GM21737 (cell line): Measurements from ENCODE around the gene VAMP5.
"Not testable (repeated sequence)": the region's sequence is repeated elsewhere in the genome, so short reads cannot be mapped to it uniquely, and the experiment has no call there.

Experiments
- ATAC-seq: cut with Tn5 transposase; IDR thresholded peaks from one replicate; pipeline ENCODE4 v1.9.1; 2021; ENCODE audit warnings: mild to moderate bottlenecking, moderate library complexity; ENCODE audit not compliant: unreplicated experiment

VAMP5 gene

DNA sequence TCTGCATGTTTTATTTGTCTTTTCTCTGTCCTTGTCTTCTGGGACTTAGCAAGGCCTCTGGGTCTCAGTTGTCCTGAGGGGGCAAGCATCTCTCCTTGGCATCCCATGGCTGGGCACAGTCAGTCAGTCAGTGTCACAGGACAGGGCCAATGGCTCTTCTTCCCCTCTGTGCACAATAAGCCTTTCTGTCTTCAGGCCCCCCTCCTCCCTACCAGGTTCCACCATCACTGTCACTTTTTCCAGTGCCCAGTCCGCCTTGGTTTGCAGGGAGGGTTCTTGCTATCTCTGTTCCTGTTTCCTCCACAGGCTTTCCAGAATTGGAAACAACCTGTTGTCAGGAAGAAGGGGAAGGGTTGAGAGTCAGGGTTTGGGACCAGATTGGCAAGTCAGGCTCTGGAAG lies 1.7 kb upstream of the VAMP5 start:
- ATAC-seq, result no peak

DNA sequence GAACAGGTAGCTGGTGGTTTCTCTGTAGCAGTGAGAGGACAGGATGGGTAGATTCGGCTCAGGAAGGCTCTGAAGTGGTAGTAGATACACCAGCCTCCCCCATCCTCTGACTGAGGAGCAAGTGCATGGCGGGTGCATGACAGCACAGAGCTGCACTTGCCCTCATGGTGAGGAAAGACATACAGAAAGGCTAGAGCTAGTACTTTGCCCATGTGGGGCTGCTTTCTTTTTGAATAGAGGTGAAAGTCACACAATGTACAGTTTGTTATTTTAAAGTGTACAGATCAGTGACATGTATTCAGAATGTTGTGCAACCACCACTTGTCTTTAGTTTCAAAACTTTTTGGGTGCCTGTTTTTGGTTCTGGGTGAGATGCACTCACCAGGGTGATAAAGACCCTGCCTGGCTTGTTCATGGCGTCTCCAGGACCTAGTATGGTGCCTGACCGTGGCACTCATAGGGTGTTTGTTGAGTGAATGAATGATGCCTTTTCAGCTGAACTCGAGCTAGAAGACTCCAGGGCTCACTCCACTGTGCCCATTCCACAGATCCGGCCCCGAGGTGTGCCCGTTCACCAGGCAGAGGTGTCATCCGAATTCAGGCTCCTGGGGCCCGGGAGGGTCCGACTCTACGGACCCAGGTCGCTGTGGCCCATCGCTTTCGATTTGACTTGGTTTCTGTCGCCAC lies 421 bp upstream of the VAMP5 start:
- ATAC-seq, result no peak

DNA sequence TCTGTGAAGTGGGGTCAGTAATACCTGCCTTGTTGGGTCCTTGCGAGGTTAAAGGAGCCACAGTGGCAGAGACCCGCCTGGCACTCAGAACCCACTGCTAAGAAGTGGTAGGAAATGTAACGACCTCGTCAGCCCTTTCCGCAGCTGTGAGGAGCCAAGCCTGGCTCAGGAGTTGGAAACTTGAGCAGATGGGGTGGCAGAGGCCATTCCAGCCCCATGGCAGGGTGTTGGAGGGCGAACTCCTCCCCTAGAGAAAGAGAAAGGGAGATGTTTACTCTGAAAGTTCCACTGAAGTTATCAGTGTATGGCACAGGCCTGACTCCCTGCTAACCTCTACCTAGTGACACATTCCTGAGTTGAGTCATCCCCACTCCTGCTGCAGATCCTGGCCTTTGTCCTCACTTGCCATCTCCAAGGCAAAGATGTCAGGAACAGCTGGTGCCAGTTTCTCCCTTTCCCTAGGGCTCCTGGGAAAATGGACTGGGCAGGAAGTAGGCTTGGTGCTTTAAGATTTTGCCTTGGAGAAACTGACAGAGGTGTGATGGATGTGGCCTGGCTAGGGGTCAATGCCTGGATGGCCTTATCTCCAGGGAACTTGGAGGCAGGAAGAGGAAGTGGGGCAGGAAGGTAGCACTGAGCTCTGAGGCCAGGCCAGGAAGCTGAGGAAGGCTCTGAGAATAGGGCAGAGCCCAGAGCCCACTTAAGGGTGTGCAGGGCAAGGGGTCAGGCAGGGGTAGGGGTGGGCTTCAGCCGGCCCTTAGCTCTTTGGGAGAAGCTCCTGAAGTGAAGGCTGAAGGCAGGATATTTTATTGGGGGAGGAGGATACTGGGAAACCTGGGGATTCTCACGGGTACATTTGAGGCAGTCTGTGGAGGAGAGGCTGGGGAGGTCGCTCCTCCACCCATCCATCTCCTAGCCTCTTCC lies 888 bp downstream of the VAMP5 start:
- ATAC-seq, result no peak

DNA sequence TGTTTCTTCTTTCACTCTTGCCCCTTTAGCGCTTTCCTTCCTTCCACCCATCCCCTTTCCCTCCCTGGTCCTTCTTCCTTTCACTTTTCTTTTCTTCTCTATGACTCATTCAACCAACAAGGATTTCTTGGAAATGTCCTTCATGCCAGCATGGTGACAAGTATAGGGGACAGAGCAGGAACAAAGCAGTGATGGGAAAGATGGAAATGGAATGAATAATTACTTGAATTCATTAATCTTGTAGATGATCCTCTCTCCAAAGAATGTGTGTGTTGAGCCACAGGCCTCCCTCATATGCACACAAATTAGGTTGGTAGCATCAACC lies 1.5 kb downstream of the VAMP5 start:
- no peak for ATAC-seq

DNA sequence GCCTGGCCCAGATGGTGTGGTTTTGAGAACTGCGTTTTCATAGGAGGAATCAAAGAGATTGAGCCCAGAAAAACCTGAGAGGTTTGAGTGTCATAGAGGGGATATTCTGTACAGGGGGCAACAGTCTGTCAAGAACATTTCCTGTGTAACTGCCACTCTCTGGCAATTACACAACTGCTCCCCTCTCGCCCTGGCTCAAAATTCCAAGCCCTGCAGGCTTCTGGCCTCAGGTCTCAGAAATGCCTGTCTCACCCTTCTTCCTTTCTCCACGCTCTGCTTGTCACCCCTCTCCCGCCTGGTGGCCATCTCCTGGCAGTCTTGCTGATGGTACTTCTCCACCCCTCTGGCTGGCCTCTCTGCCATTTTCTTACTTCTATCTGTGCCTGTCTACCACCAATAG lies 4.0 kb downstream of the VAMP5 start:
- no peak for ATAC-seq

DNA sequence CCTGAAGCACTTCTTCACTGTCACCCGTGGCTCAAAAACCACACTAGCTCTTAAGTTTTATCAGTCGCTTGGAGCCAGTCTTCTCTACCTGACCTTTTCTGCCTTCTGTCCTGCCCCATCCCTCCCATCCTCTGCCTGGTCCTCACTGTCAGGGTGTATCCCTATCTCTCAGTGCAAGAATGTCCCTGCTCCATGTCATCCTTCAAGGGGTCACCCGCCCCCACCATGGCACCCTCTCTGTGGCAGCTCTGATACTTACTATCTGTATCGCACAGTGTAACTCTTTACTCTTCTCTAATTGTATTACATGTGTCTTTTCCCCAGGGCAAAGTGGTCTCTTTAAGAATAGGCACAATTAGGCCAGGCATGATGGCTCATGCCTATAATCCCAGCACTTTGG lies 4.4 kb downstream of the VAMP5 start:
- ATAC-seq, result no peak

DNA sequence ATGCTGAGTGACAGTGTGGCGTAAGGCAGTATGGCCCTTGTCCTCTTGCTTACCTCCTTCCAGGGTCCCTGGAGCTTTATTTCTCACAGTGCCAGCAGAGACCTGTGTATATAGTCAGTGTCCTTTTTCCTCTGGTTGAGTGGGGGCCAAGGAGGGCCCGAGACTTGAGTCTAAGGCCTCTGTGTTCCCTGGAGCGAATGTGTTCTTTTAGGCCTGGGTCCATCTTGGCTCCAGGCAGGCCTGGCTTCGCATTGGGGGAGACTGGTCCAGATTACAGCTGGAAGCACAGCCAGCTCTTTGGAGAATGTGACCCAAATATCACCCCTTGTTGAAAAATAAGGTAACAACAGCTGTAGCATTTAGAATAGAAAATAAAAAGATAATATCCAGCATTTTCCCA lies 5.0 kb downstream of the VAMP5 start:
- no peak for ATAC-seq

DNA sequence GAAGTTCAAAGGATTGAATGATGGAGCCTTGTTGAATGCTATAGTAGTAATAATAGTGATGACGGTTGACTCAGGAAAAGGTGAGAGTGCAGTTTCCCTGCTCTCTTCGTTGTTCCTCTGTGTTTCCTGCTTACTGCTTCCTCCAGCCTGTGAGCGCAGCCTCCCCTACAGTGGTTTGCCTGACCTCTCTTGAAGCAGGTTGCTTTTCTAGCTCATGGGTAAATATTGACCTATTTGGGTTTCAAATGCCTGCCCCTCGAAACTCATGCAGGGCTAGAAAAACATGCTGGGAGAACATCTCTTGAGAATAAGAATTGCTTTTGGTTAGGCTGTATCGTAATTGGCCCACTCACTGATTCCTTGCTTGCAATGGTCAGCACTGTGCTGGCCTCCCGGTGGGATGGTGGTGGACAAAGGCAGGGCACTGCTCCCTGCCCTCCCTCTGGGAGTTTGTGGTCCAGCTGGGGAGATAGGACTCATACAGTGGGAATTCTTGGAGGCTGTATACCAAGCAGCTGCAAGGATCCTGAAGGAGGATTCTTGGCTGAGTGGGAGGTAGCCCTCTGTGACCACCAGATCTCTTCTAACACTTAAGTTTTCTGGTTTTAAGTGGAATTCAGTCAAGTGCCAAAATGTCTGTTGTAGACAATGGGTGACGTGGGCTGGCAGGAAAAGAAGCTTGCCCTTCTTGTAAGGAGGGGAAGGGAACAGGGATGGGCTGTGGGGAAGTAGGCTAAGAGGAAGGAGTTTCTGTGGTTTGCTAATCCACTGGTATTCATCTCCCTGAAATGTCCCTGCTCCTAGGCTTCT lies 6.0 kb downstream of the VAMP5 start:
- ATAC-seq, result no peak

DNA sequence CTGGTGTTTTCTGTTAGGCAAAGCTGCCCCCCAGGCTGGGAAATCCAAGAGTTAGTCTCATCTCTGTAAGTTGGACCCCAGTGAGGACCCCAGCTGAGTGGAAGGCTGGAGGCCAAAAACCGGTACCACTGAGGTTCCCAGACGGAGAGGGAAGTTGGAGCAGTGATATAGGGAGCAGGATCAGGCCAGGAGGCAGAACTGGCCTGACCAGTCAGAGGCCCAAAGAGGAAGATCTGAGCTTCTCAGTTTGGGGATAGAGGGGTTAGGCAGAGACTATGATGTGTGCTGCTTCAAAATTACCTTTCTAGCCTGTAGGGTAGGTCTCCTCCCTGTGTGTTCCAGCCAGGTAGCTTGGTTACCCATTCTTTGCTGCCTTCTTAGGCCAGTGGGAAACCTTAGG lies 6.7 kb downstream of the VAMP5 start:
- ATAC-seq, result no peak

DNA sequence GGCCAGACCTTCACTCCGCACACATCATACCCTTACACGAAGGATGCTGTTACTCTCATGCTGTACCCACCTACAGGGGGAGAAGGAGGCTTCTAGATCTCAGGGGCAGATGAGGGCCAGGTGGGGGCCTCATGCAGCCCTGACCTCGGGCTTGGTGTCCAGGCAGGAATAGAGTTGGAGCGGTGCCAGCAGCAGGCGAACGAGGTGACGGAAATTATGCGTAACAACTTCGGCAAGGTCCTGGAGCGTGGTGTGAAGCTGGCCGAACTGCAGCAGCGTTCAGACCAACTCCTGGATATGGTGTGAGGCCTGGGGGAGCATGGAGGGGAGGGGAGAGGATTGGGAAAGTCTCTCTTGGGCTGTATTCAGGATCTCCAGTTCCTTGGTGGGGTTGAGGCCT lies 7.3 kb downstream of the VAMP5 start:
- no peak for ATAC-seq

DNA sequence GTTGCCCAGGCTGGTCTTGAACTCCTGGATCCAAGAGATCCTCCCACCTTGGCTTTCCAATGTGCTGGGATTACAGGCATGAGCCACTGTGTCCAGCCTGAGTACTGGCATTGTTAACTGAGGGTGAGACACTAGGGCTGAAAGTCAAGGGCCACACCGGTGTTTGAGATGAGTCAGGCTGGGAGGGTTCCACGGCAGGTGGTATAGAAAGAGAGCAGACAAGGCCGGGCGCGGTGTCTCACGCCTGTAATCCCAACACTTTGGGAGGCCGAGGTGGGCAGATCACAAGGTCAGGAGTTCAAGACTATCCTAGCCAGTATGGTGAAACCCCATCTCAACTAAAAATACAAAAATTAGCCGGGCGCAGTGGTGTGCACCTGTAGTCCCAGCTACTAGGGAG lies 8.1 kb downstream of the VAMP5 start:
- not testable (repeated sequence) for ATAC-seq

DNA sequence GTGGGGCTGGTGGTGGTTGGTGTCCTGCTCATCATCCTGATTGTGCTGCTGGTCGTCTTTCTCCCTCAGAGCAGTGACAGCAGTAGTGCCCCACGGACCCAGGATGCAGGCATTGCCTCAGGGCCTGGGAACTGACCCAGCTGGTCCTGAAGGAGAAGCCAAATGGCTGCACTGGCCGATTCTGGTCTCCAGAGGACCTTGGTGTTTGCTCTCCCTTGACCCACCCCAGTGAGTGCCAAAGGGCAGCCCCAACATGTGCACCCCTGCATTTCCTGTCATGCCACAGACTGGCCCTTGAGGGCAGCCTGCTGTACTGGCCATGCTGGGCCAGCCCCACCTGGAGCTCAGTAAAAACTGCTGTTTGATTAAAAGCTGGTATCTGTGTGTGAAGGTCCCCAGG lies 8.8 kb downstream of the VAMP5 start:
- ATAC-seq, result no peak

DNA sequence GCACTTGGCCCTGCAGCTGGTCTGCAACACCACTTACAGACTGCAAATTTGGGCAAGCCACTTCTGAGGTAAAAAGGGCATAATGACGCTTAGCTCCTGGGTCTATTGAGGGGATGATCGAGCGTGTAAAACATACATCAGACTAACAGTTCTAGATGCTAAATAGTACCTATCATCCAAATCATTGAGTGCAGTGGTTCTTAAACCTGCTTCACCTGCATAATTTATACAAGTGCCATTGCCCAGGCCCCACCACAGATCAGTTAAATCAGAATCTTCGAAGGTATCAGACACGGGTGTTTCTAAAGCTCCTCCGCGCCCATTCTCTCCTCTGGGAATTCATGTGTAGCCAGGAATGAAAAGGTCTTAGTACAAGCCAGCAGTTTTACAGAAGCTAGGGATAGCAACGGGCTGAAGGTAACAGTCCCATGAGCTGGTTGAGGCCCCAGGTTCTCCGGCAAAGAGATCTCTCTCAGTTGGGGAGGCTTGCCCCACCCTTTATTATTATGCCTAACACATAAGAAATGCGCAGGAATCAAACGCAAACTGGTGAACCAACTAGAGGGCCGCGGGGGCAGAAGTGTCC lies 10.6 kb downstream of the VAMP5 start:
- no peak for ATAC-seq

DNA sequence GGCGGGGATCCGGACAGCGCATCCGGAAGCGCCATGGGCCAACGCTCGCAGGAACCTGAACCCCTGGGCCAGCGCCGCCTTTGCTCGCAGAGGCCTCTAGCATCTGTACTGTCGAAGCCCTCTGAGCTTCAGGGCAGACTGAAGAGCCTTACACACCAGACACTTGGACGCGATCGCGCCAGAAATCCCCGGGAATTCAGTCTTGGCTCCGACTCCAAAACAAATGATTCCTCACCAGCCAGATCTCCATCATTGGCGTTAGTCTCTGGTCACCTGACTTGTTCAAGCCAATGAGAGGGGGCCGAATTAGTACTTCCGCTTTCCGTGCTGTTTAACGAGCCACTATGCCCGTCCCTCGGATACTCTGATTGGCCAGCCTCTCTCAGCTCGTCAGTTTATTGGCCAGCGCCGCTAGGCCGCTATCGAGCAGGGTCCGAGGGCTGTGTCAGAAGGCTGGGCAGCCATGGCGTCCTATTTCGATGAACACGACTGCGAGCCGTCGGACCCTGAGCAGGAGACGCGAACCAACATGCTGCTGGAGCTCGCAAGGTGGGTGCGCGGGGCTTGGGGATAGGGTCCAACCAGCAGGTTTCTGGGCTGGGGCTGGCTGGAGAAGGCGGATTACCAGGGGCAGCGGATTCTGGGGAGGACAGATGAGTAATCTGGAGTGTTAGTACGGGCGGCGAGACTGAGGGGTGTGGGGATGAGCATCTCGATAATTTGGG lies 11.2 kb downstream of the VAMP5 start, which contains the start of gene RNF181:
Gene RNF181, plus strand, starts transcription at position 445 of the 725 bp plus-strand sequence. Its CDS starts 19 bp downstream, at position 464.
- peak; percentile 96 for ATAC-seq

DNA sequence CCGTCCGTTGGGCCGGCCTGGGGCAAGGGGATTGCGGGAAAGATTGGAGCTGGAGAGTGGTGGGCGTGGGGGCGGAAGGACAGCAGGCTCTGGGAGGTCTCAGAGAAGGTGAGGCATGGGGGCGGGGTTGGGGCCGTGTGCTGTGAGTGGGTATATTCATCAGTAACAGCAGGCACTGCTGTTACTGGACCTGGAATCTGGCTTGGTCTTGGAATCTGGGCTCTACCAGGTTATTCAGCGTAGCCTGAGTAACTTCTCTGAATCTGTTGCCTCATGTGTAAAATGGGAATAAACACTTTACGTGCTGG lies 11.7 kb downstream of the VAMP5 start:
- no peak for ATAC-seq

DNA sequence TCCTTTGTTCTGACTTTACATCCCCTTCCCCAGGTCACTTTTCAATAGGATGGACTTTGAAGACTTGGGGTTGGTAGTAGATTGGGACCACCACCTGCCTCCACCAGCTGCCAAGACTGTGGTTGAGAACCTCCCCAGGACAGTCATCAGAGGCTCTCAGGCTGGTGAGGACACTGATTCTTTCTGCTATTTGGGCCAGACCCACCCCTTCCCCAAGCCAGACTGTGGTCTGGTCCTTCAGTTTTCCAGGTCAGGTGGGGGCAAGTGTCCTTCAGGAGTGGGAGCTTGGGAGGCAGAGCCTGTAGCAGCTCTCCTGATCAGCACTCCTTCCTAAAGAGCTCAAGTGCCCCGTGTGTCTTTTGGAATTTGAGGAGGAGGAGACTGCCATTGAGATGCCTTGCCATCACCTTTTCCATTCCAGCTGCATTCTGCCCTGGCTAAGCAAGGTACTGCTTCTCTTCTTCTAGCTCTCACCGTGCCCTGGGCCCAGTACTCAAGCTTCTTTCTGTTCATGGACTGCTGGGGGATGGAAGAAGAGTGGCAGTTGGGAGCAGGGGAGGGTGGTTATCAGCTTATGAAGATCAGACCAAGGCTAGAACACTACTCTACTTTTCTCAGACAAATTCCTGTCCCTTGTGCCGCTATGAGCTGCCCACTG lies 12.4 kb downstream of the VAMP5 start:
- ATAC-seq, result no peak

DNA sequence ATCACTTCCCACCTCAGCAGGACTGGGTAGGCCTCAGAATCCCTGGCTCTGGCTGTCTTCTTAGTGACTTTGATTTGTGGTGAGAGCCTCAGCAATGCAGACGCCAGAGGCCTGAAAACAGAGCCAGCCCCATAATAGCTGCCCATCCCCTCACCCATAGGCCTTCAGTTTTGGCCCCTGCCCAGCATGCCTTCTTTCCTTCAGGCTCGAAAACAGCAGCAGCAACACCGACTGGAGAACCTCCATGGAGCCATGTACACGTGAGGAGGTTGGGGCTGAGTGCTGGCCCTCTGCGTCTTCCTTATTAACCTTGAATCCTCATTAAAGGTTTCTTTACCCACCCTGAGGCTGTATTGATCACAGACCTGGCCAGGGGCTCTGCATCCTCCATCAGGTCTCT lies 13.0 kb downstream of the VAMP5 start:
- ATAC-seq, result no peak

DNA sequence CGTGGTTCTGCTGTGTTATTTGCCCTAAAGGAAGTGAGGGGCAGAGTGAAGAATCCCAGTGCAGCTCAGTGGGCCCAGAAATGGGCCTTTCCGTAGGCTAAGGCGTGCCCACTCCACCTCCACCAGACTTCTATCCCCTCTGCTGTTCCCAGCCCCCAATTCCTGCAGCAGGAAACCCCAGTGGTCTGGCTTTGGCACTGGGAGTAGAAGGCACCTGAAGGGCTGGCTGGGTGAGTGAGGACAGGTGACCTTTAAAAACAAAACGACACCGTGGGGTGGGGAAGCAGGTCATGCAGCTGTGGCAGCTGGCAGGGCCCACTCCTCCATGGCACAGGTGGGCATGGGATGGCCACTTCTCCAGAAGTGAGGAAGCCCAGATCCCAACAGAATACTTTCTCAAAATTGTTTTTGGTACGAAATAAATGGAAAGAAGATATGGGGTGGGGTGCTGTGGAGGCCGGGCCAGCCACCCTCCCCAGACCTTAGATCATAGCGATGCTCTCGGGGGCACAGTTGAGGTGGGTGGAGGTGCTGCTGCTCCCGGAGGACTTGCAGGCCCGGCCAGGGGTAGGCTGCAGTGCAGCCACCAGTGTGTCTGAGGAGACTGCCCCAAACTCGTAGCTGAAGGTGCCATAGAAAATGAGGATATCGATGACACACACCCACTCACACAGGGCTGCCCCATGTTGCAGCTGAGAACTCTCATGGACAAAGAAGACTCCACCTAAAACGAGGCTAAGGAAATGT lies 14.5 kb downstream of the VAMP5 start:
- no peak for ATAC-seq

DNA sequence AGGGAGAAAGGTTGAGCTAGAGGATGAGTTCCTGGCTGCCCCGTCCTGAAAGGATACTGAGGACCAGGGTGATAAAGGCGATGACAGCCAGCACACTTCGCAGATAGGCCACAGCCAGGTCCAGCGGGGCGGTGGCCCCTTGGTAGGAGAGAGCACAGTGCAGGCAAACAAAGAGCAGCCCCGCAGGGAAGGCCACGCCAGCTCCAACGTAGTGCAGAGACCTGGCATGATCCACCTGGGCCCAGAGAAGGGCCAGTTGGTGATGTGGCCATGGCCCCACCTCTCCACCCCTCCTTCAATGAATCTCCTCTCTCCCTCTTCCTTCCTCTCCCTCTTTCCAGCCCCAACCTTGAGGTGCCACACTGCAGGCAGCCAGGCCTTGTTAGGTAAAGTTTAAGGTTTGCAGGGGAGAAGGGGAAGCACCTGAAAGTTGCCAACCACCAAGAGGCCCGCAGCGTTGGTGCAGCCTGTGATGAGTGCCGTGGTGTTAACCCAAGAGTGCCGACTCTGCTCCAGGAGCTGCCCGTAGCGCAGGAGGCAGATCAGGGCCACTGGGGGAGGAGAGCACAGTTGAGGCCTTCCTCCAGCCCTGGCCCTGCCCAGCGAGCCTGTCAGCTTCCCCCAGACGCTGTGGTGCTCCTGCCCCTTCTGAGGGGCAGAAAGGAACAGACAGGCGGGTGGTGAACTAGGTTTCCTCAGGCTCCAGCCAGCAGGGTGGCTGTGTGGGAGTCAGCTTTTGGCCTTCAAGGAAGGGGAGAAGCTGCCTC lies 15.4 kb downstream of the VAMP5 start:
- ATAC-seq, result no peak
